ENCODE results near the gene EPB41L4B. TPM values are rescaled to one million over a fixed set of nuclear protein-coding genes. Genes with fewer than 3 reads are reported as not detected.

Gene EPB41L4B
- total and polyA plus RNA-seq, 2 of the 13 experiments (the other 11 are each of a cell fraction or from before 2014, with no cell fraction given) = 17.6 to 22.1 TPM

- TF ChIP-seq ZBED4 (CRISPR knock-in tag; IDR thresholded peaks at IDR 0.05; ENCODE audit: borderline replicate concordance) = peak; percentile 96
- no peak; the same call in 1 of the 2 replicates for TF ChIP-seq FOXK1 (CRISPR knock-in tag; IDR thresholded peaks at IDR 0.05; ENCODE audit: borderline replicate concordance, low read depth)
- peak; percentile 84 for TF ChIP-seq DPF2 (CRISPR knock-in tag; IDR thresholded peaks at IDR 0.05; ENCODE audit: borderline replicate concordance, low read depth)
- TF ChIP-seq KLF16 (CRISPR knock-in tag; IDR thresholded peaks at IDR 0.05) = peak in 1 of 2 experiments; percentile 43; a peak in 1 of 4 replicates
- peak; percentile 25 for TF ChIP-seq CEBPG (CRISPR knock-in tag; IDR thresholded peaks at IDR 0.05)
- TF ChIP-seq, protein P1, sequence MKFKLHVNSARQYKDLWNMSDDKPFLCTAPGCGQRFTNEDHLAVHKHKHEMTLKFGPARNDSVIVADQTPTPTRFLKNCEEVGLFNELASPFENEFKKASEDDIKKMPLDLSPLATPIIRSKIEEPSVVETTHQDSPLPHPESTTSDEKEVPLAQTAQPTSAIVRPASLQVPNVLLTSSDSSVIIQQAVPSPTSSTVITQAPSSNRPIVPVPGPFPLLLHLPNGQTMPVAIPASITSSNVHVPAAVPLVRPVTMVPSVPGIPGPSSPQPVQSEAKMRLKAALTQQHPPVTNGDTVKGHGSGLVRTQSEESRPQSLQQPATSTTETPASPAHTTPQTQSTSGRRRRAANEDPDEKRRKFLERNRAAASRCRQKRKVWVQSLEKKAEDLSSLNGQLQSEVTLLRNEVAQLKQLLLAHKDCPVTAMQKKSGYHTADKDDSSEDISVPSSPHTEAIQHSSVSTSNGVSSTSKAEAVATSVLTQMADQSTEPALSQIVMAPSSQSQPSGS (CRISPR knock-in tag; IDR thresholded peaks at IDR 0.05) = peak; percentile 69
- 0 out of 2 replicates have a peak, but pooled peaks have one; percentile 23 for TF ChIP-seq ZNF441 (CRISPR knock-in tag; IDR thresholded peaks at IDR 0.05; ENCODE audit: borderline replicate concordance)
- peak; percentile 40; the same call in 1 of the 2 replicates for TF ChIP-seq ZNF607 (CRISPR knock-in tag; IDR thresholded peaks at IDR 0.05; ENCODE audit: borderline replicate concordance)
- TF ChIP-seq ZNF770 (CRISPR knock-in tag; IDR thresholded peaks at IDR 0.05) = 0 out of 2 replicates have a peak, but pooled peaks have one; percentile 37
- peak in 1 of 2 experiments; percentile 62; a peak in 2 of 4 replicates for TF ChIP-seq POLR2A (IDR thresholded peaks at IDR 0.05; ENCODE audit: insufficient read depth in 1 of 2, low read depth in 2 of 2, low read length in 2 of 2)
- TF ChIP-seq FOXA3 (CRISPR knock-in tag; IDR thresholded peaks at IDR 0.05) = peak; percentile 67
- peak; percentile 25; the same call in 1 of the 2 replicates for TF ChIP-seq ZNF205 (CRISPR knock-in tag; IDR thresholded peaks at IDR 0.05)
- TF ChIP-seq POGZ (CRISPR knock-in tag; IDR thresholded peaks at IDR 0.05) = peak; percentile 81
- TF ChIP-seq KDM1A (CRISPR knock-in tag; IDR thresholded peaks at IDR 0.05) = 0 out of 2 replicates have a peak, but pooled peaks have one; percentile 70
- TF ChIP-seq, protein P2, sequence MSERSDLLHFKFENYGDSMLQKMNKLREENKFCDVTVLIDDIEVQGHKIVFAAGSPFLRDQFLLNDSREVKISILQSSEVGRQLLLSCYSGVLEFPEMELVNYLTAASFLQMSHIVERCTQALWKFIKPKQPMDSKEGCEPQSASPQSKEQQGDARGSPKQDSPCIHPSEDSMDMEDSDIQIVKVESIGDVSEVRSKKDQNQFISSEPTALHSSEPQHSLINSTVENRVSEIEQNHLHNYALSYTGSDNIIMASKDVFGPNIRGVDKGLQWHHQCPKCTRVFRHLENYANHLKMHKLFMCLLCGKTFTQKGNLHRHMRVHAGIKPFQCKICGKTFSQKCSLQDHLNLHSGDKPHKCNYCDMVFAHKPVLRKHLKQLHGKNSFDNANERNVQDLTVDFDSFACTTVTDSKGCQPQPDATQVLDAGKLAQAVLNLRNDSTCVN (CRISPR knock-in tag; IDR thresholded peaks at IDR 0.05; ENCODE audit: borderline replicate concordance) = peak; percentile 49; the same call in 1 of the 2 replicates
- TF ChIP-seq ZNF235 (CRISPR knock-in tag; IDR thresholded peaks at IDR 0.05; ENCODE audit: borderline replicate concordance) = no peak
- peak; percentile 78; the same call in 1 of the 2 replicates for TF ChIP-seq MTA1 (CRISPR knock-in tag; IDR thresholded peaks at IDR 0.05; ENCODE audit: borderline replicate concordance)
- no peak for TF ChIP-seq TRIM22 (IDR thresholded peaks at IDR 0.05)
These were observed 13.2 kb downstream of the EPB41L4B start (continued) for GRCh38 chr9:109307380-109308240.

Measured in HepG2 (cell line).